Ovary (tissue), 9 donors: ENCODE data around the gene APOA1. TPM values are rescaled to one million over a fixed set of nuclear protein-coding genes. Genes with fewer than 3 reads are reported as not detected.

Experiments
- DNase-seq, 5 donors: peaks; one replicate each; pipeline ENCODE4 v3.0.0-alpha.2; 2019 to 2020
- H3K27ac ChIP-seq, 2 donors: fragments of 200-600 bp; one replicate each; pipeline versions ENCODE4 v1.5.1 to v1.8.0; 2019 to 2022
- H3K27me3 ChIP-seq: fragments of 200-600 bp; one replicate; pipeline ENCODE4 v1.8.0; 2022
- H3K36me3 ChIP-seq: fragments of 200-600 bp; sonication (generic); one replicate; pipeline ENCODE4 v1.5.1; 2019
- H3K4me1 ChIP-seq: one replicate; pipeline ENCODE4 v1.8.1; 2013; ENCODE audit warnings: mild to moderate bottlenecking, moderate library complexity; ENCODE audit not compliant: insufficient read depth
- H3K4me3 ChIP-seq: fragments of 200-600 bp; sonication (generic); one replicate; pipeline ENCODE4 v1.5.1; 2017
- H3K9me3 ChIP-seq, 2 donors: fragments of 200-600 bp in 1 of 2; sonication (generic) in 1 of 2; one replicate each; pipeline versions ENCODE4 v1.5.1 to v1.8.1; 2013 to 2019; ENCODE audit warnings: mild to moderate bottlenecking in 1 of 2, moderate library complexity in 1 of 2
- EP300 ChIP-seq: sonication (generic); formaldehyde crosslinking; IDR thresholded peaks from one replicate; pipeline ENCODE4 v1.6.1; 2017; ENCODE audit warnings: antibody characterized with exemption
- POLR2A ChIP-seq: fragments of 450-650 bp; IDR thresholded peaks from one replicate; pipeline ENCODE4 v1.6.1; 2017; ENCODE audit warnings: antibody characterized with exemption, mild to moderate bottlenecking, moderate library complexity
- WGBS, 3 donors: extraction: QIAGEN DNeasy Blood & Tissue Kit in 1 of 3; methylation state at CpG; one replicate each; pipeline versions ENCODE4 v1.1.5 to v1.1.7; 2013 to 2017; 5-methylcytosine and 5-hydroxymethylcytosine counted together
- intact Hi-C, 4 donors: fragments of 100-400 bp; cut with DNase I; formaldehyde crosslinking; loops; one replicate each; pipeline versions ENCODE4 v1.11.0 to v1.15.1; 2022 to 2023
- polyA plus RNA-seq, 2 donors: library from polyadenylated mRNA; stranded (reverse); fragments of 200-250 nt in 1 of 2; fragments of 350-450 nt in 1 of 2; fragmentation: Illumina TruSeq in 1 of 2; extraction: RNeasy Lipid Tissue Mini Kit (QIAGEN cat#74804) in 1 of 2; gene quantifications; one replicate each; pipeline ENCODE4 v1.2.3, GENCODE V29; 2013 to 2014
- total RNA-seq, 7 donors: library from RNA; depleted of rRNA in 2 of 7; stranded (reverse); fragments of >200 nt in 2 of 7; fragmentation: NEBNext Ultra II Directional in 3 of 7; extraction: Animal tissue kit (Norgen Biotek cat#: 25700) in 3 of 7; gene quantifications; one replicate each; pipeline versions ENCODE4 v1.1.0 to v1.2.4, GENCODE V29; 2016 to 2023
- TF ChIP-seq, protein P1 (sequence below), 3 donors: fragments of 450-650 bp in 2 of 3; fragments of 200-600 bp in 1 of 3; IDR thresholded peaks; one replicate each; pipeline versions ENCODE4 v1.5.1 to v1.8.0; 2016 to 2022; ENCODE audit warnings: antibody characterized with exemption in 3 of 3, mild to moderate bottlenecking in 1 of 3
- donor health status: DM: no; HTN: no; CAD: no; lungs with moderate emphysema.
- donor health status: DM: no; HTN: no; CAD: no.
- donor health status: Bipolar disorder and iron deficiency.
- donor health status: DM: yes; HTN: yes; CAD: no.
- donor health status: DM: no; HTN: no; CAD: no.
- donor health status: DM: yes; HTN: yes; CAD: no.

Gene APOA1
- total and polyA plus RNA-seq, 9 donors, result 5.3 to 42.8 (median 19.0) TPM

DNA sequence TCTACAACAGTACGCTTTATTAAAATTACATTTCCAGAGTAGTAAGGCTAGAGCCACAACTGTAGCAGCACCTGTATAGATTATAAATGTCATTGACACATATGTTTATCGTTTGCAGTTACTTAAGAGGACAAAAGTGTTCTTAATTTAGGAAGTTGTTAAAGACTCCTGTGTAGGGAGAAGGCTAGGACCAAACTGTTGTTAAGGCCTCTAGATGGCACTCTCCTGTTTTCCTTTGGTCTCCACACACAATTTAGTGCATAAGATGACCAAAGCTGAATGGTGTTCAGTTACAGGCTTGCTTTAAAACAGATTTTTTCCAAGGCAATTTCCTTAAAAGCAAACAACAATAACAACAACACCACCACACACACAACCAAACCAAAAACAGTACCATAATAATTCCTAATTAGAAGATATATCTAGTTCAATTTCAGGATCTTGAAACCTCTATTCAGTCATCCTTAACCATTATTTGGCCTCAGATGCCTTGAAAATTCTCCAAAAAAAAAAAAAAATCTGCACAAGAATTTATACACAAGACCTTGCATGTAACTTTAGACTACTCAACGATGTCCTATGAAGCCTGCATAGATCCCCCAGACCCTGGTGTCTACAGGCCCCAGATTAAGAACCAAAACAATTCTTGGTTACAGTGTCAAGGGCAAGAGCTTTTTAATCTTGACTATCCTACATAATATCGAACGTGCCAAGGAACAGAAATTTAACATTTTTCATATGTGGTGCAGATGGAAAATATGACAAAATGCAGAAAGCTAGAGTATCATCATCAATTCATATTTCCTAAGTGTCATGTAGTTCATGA lies 42.6 kb upstream of the APOA1 start:
- TF ChIP-seq, protein P1, sequence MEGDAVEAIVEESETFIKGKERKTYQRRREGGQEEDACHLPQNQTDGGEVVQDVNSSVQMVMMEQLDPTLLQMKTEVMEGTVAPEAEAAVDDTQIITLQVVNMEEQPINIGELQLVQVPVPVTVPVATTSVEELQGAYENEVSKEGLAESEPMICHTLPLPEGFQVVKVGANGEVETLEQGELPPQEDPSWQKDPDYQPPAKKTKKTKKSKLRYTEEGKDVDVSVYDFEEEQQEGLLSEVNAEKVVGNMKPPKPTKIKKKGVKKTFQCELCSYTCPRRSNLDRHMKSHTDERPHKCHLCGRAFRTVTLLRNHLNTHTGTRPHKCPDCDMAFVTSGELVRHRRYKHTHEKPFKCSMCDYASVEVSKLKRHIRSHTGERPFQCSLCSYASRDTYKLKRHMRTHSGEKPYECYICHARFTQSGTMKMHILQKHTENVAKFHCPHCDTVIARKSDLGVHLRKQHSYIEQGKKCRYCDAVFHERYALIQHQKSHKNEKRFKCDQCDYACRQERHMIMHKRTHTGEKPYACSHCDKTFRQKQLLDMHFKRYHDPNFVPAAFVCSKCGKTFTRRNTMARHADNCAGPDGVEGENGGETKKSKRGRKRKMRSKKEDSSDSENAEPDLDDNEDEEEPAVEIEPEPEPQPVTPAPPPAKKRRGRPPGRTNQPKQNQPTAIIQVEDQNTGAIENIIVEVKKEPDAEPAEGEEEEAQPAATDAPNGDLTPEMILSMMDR (IDR thresholded peaks at IDR 0.05), result peak in 2 of 3 donors; percentile 55 to 76
- TF ChIP-seq POLR2A, result no peak
- DNase-seq, result no peak
- H3K4me1 ChIP-seq, result no peaks in the 10 kb centered on the region
- no peaks in the 10 kb centered on the region for H3K27me3 ChIP-seq
- no peaks in the 10 kb centered on the region for H3K36me3 ChIP-seq
- intact Hi-C loops, result loop anchor here (5.0 to 10.0 kb wide), 3 partner anchors 227 to 347 kb away; no protein-coding TSS in a partner anchor
- 30 to 39% (median 36%) methylated on average over 5 of the region's 5 CpGs for WGBS, 3 donors
- no peak overlapping the region for H3K27ac ChIP-seq
- H3K4me3 ChIP-seq, result no peak overlapping the region
- no peaks in the 10 kb centered on the region for H3K9me3 ChIP-seq

DNA sequence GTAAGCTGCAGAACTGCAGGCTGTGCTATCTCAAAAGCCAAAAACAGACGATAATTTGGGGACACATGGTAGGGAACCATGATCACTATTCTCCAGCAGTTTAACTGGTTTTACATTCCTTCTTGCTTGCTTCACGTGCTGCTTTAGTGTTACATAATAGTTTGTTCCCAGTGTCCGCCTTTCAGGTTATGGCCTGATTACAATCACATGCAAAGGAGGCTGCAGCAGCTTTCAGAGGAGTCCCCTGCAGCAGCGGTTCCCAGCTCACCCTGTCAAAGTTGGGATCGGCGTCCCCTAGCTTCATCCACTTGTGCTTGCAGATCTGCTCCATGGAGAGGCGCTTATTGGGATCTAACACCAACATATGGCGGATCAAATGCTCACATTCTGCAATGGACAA lies 39.2 kb upstream of the APOA1 start:
- peaks cover 4% of the 10 kb centered on the region for H3K36me3 ChIP-seq
- no peak for TF ChIP-seq POLR2A
- TF ChIP-seq, protein P1 (IDR thresholded peaks at IDR 0.05), result no peak
- TF ChIP-seq EP300, result no peak
- H3K9me3 ChIP-seq, result no peaks in the 10 kb centered on the region
- no peak overlapping the region for H3K27ac ChIP-seq
- intact Hi-C loops, result loop anchor here in 2 of 4 donors (5.0 kb wide), 2 partner anchors 231 to 351 kb away; no protein-coding TSS in a partner anchor
- no peak overlapping the region for H3K4me3 ChIP-seq
- WGBS, 3 donors, result 93 to 94% (median 93%) methylated on average over 8 of the region's 8 CpGs
- no peaks in the 10 kb centered on the region for H3K4me1 ChIP-seq
- H3K27me3 ChIP-seq, result no peaks in the 10 kb centered on the region
- no peak for DNase-seq

DNA sequence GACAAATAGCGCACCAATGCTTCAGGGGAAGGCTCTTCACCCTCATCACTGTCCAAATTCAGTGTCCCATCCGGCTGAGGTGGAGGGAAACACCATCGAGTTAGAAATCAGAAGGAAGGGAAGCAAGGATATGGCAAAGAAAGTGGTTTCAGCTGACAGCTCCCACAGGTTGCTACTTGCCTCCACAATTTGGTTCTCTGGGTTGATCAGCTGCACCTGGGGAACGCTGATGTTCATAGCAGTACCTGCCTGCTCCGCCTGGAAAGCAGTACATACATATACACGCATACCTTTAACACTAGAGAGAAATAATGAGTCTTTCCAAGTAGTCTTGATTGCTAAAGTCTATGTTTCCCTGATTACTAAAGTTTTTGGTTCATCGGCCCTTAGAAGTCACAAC lies 37.8 kb upstream of the APOA1 start:
- Histone ChIP-seq H3K4me1 (no peaks in the 10 kb centered on the region), H3K9me3 (no peaks in the 10 kb centered on the region), H3K27me3 (no peaks in the 10 kb centered on the region), H3K36me3 (peaks cover 4% of the 10 kb centered on the region), H3K4me3 (no peak overlapping the region), H3K27ac (no peak overlapping the region)
- intact Hi-C loops, result loop anchor here in 2 of 4 donors (5.0 kb wide), 2 partner anchors 232 to 352 kb away; no protein-coding TSS in a partner anchor
- TF ChIP-seq POLR2A, result no peak
- TF ChIP-seq EP300, result no peak
- TF ChIP-seq, protein P1 (IDR thresholded peaks at IDR 0.05), result no peak
- WGBS, 3 donors, result 94 to 95% (median 95%) methylated on average over 7 of the region's 7 CpGs
- no peak for DNase-seq

DNA sequence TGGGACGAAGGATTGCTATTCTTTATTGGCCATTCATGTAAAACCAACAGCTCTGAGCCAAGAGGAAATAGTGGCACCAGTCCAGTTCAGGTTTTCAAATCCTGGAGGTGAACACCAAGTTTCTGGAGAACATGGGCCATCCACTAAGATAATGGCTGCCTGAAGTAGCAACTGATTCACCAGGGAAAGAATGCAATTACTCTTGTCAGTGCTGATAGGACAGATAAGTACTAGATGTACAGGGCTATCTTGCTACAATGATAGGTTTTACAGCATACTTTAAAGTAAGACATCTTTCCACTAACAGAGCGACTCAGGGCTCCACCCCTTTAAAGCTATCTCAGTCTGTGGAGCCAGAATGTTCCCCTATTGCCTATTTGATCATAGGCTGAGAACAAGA lies 36.8 kb upstream of the APOA1 start:
- DNase-seq, result no peak

More for the DNA sequence above, 36.8 kb upstream of the APOA1 start:
- no peaks in the 10 kb centered on the region for H3K9me3 ChIP-seq
- H3K27me3 ChIP-seq, result no peaks in the 10 kb centered on the region
- intact Hi-C loops, result no loop called here
- WGBS, 3 donors, result 72 to 80% (median 74%) methylated on average over 2 of the region's 2 CpGs
- no peak overlapping the region for H3K4me3 ChIP-seq
- no peak overlapping the region for H3K27ac ChIP-seq
- no peaks in the 10 kb centered on the region for H3K4me1 ChIP-seq
- peaks cover 4% of the 10 kb centered on the region for H3K36me3 ChIP-seq
- TF ChIP-seq, protein P1 (IDR thresholded peaks at IDR 0.05), result no peak
- TF ChIP-seq POLR2A, result no peak
- TF ChIP-seq EP300, result no peak
